Ovary (tissue), 9 donors: ENCODE results near the gene VAV2. TPM values are rescaled to one million over a fixed set of nuclear protein-coding genes. Genes with fewer than 3 reads are reported as not detected.

Experiments
- DNase-seq, 5 donors: peaks; one replicate each; pipeline ENCODE4 v3.0.0-alpha.2; 2019 to 2020
- H3K27ac ChIP-seq, 2 donors: fragments of 200-600 bp; one replicate each; pipeline versions ENCODE4 v1.5.1 to v1.8.0; 2019 to 2022
- H3K27me3 ChIP-seq: fragments of 200-600 bp; one replicate; pipeline ENCODE4 v1.8.0; 2022
- H3K36me3 ChIP-seq: fragments of 200-600 bp; sonication (generic); one replicate; pipeline ENCODE4 v1.5.1; 2019
- H3K4me1 ChIP-seq: one replicate; pipeline ENCODE4 v1.8.1; 2013; ENCODE audit warnings: mild to moderate bottlenecking, moderate library complexity; ENCODE audit not compliant: insufficient read depth
- H3K4me3 ChIP-seq: fragments of 200-600 bp; sonication (generic); one replicate; pipeline ENCODE4 v1.5.1; 2017
- H3K9me3 ChIP-seq, 2 donors: fragments of 200-600 bp in 1 of 2; sonication (generic) in 1 of 2; one replicate each; pipeline versions ENCODE4 v1.5.1 to v1.8.1; 2013 to 2019; ENCODE audit warnings: mild to moderate bottlenecking in 1 of 2, moderate library complexity in 1 of 2
- EP300 ChIP-seq: sonication (generic); formaldehyde crosslinking; IDR thresholded peaks from one replicate; pipeline ENCODE4 v1.6.1; 2017; ENCODE audit warnings: antibody characterized with exemption
- POLR2A ChIP-seq: fragments of 450-650 bp; IDR thresholded peaks from one replicate; pipeline ENCODE4 v1.6.1; 2017; ENCODE audit warnings: antibody characterized with exemption, mild to moderate bottlenecking, moderate library complexity
- WGBS, 3 donors: extraction: QIAGEN DNeasy Blood & Tissue Kit in 1 of 3; methylation state at CpG; one replicate each; pipeline versions ENCODE4 v1.1.5 to v1.1.7; 2013 to 2017; 5-methylcytosine and 5-hydroxymethylcytosine counted together
- intact Hi-C, 4 donors: fragments of 100-400 bp; cut with DNase I; formaldehyde crosslinking; loops; one replicate each; pipeline versions ENCODE4 v1.11.0 to v1.15.1; 2022 to 2023
- polyA plus RNA-seq, 2 donors: library from polyadenylated mRNA; stranded (reverse); fragments of 200-250 nt in 1 of 2; fragments of 350-450 nt in 1 of 2; fragmentation: Illumina TruSeq in 1 of 2; extraction: RNeasy Lipid Tissue Mini Kit (QIAGEN cat#74804) in 1 of 2; gene quantifications; one replicate each; pipeline ENCODE4 v1.2.3, GENCODE V29; 2013 to 2014
- total RNA-seq, 7 donors: library from RNA; depleted of rRNA in 2 of 7; stranded (reverse); fragments of >200 nt in 2 of 7; fragmentation: NEBNext Ultra II Directional in 3 of 7; extraction: Animal tissue kit (Norgen Biotek cat#: 25700) in 3 of 7; gene quantifications; one replicate each; pipeline versions ENCODE4 v1.1.0 to v1.2.4, GENCODE V29; 2016 to 2023
- TF ChIP-seq, protein P1 (sequence below), 3 donors: fragments of 450-650 bp in 2 of 3; fragments of 200-600 bp in 1 of 3; IDR thresholded peaks; one replicate each; pipeline versions ENCODE4 v1.5.1 to v1.8.0; 2016 to 2022; ENCODE audit warnings: antibody characterized with exemption in 3 of 3, mild to moderate bottlenecking in 1 of 3
- donor health status: DM: no; HTN: no; CAD: no; lungs with moderate emphysema.
- donor health status: DM: no; HTN: no; CAD: no.
- donor health status: Bipolar disorder and iron deficiency.
- donor health status: DM: yes; HTN: yes; CAD: no.
- donor health status: DM: no; HTN: no; CAD: no.
- donor health status: DM: yes; HTN: yes; CAD: no.

The VAV2 gene
- total and polyA plus RNA-seq, 9 donors: 3.7 to 14.1 (median 7.8) TPM

DNA sequence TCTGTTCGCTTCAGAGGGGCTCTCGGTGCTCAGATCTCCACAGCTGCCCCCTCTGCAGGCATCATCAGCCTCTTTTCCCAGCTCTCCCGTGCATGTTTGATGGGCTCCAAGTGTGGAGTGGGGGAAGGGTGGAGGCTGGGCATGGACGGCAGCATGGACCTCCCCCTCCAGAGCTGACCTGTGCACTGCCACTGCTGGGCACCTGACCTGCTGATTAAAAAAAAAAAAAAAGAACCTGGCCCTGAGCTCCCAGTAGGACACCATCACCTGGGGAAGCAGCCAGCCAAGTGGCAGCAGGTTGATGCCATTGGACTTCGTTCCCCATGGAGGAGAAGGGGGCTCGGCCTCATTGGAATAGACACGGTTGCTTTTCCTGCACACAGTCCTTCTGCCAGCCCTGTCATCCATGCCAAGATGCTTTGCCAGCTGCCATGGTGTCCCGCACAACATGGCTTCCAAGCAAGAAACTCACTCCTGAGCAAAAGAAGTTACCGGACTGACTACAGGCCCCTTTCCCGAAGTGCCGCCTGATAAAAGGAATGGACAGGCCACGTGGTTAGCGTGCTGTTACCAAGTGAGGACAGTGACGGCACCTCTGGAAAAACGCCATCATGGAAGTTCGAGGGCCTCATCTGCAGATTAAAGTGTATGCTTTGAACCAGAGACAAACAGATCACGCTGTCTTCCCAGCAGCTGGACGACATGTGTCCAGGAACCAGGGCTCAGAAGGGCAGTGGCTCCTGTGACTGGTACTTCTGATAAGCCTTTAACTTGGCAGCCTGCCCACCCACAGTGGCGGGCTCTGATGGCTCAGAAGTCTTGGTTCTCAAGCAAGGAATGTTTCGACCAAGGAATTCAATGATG, 18.4 kb upstream of the VAV2 start:
- Histone ChIP-seq H3K4me3 (no peak overlapping the region), H3K27me3 (no peaks in the 10 kb centered on the region), H3K36me3 (no peaks in the 10 kb centered on the region), H3K27ac (no peak overlapping the region), H3K9me3 (no peaks in the 10 kb centered on the region), H3K4me1 (no peaks in the 10 kb centered on the region)
- TF ChIP-seq, protein P1, sequence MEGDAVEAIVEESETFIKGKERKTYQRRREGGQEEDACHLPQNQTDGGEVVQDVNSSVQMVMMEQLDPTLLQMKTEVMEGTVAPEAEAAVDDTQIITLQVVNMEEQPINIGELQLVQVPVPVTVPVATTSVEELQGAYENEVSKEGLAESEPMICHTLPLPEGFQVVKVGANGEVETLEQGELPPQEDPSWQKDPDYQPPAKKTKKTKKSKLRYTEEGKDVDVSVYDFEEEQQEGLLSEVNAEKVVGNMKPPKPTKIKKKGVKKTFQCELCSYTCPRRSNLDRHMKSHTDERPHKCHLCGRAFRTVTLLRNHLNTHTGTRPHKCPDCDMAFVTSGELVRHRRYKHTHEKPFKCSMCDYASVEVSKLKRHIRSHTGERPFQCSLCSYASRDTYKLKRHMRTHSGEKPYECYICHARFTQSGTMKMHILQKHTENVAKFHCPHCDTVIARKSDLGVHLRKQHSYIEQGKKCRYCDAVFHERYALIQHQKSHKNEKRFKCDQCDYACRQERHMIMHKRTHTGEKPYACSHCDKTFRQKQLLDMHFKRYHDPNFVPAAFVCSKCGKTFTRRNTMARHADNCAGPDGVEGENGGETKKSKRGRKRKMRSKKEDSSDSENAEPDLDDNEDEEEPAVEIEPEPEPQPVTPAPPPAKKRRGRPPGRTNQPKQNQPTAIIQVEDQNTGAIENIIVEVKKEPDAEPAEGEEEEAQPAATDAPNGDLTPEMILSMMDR (IDR thresholded peaks at IDR 0.05): no peak
- TF ChIP-seq POLR2A (no peak), EP300 (no peak)
- intact Hi-C loops: no loop called here
- DNase-seq: no peak
- WGBS, 3 donors: 75 to 85% (median 81%) methylated on average over 20 of the region's 20 CpGs

DNA sequence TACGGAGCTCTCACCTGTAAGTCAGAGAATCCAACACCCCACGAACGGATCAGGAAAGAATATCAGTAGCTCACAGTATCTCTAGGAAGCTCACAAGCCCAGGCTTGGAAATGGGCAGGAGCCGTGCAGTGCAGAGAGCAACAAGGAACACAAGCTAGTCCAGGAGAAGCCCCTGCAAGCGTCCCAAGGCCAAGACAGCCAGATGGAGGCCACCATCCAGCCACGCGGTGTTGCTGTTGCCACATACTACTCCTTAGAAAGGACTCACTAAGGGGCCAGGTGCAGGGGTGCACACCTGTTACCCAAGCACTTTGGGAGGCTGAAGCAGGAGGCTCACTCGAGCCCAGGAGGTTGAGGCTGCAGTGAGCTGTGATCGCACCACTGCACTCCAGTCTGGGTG, 15.4 kb upstream of the VAV2 start:
- Histone ChIP-seq H3K36me3 (no peaks in the 10 kb centered on the region), H3K4me3 (no peak overlapping the region), H3K27me3 (no peaks in the 10 kb centered on the region), H3K9me3 (no peaks in the 10 kb centered on the region), H3K4me1 (no peaks in the 10 kb centered on the region), H3K27ac (no peak overlapping the region)
- no peak for DNase-seq
- TF ChIP-seq POLR2A (no peak), EP300 (no peak)
- TF ChIP-seq, protein P1 (IDR thresholded peaks at IDR 0.05): no peak
- WGBS, 3 donors: 39 to 55% (median 43%) methylated on average over 9 of the region's 9 CpGs
- intact Hi-C loops: no loop called here

DNA sequence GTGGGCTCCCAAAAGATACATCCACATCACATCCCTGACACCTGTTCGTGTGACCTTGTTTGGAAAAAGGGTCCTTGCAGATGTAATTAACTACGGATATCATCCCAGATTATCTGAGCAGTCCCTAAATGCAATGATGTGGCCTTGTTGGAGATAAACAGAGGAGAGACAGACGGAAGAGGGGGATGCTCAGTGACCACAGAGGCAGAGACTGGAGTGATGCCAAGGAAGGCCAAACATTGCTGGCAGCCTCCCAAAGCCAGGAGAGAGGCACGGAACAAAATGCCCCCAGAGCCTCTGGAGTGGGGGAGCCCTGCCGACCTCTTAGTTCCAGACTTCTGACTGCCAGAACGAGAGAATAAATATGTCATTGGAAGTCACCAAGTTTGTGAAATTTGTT, 15.0 kb upstream of the VAV2 start:
- Histone ChIP-seq H3K9me3 (no peaks in the 10 kb centered on the region), H3K27ac (no peak overlapping the region), H3K4me1 (no peaks in the 10 kb centered on the region), H3K4me3 (no peak overlapping the region), H3K27me3 (no peaks in the 10 kb centered on the region), H3K36me3 (no peaks in the 10 kb centered on the region)
- 18 to 35% (median 24%) methylated on average over 6 of the region's 6 CpGs for WGBS, 3 donors
- intact Hi-C loops: no loop called here
- DNase-seq: no peak
- TF ChIP-seq, protein P1 (IDR thresholded peaks at IDR 0.05): no peak
- TF ChIP-seq EP300 (no peak), POLR2A (no peak)

DNA sequence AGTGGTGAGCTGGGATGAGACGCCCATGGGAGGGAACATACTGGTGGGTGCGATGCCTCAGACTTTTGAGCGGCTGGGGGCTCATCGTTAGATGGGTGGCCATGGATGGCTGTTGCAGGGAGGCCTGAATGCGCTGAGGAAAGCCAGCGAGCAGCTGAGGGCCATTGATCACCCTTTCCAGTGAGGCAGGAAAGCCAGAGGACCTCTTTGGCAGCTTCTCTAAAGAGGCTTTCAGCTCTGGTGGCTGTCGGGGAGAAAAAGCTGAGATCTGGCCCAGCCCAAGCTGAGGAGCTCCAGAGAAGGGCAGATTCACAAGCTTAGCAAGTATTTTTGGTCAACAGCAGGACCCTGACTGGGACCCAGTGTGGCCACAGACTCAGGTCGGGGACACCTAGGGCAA, 13.3 kb upstream of the VAV2 start:
- no peaks in the 10 kb centered on the region for H3K27me3 ChIP-seq
- intact Hi-C loops: no loop called here
- 80 to 84% (median 80%) methylated on average over 8 of the region's 8 CpGs for WGBS, 3 donors
- H3K36me3 ChIP-seq: no peaks in the 10 kb centered on the region
- DNase-seq: no peak
- no peaks in the 10 kb centered on the region for H3K9me3 ChIP-seq
- no peak for TF ChIP-seq EP300
- no peak for TF ChIP-seq POLR2A
- TF ChIP-seq, protein P1 (IDR thresholded peaks at IDR 0.05): no peak
- no peaks in the 10 kb centered on the region for H3K4me1 ChIP-seq
- H3K4me3 ChIP-seq: no peak overlapping the region
- no peak overlapping the region for H3K27ac ChIP-seq
